GM21360 (cell line): ENCODE measurements around the gene PIN1.
"Not testable (repeated sequence)": the region's sequence is repeated elsewhere in the genome, so short reads cannot be mapped to it uniquely, and the experiment has no call there.

Source experiments
- ATAC-seq: cut with Tn5 transposase; IDR thresholded peaks from one replicate; pipeline ENCODE4 v1.9.1; 2021; ENCODE audit warnings: mild to moderate bottlenecking, moderate library complexity; ENCODE audit not compliant: unreplicated experiment

Gene PIN1

DNA sequence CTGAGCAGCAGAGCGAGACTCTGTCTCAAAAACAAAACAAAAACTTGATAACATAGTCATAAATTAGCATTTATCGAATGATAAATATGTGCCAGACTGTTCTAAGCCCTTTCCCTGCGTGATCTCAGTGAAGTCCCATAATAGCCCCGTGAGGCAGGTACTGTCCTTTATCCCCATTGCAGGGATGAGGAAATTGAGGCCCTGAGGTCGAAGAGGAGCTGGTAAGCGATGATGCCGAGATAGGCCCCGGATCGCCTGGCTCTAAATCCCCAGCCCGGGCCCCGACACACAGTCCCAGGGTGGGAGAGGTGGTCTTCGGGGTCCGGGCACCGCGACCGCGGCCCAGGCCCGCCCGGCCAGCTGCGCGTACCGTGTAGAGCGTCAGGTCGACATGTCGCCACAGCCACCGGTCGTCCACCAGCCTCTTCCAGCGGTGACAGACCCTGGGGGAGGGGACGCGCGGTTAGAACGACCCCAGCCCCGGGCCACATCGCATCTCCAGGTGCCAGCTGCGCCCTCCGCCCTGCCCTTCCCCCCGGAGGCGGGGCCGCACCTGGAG, 16.9 kb upstream of the PIN1 start:
- no peak for ATAC-seq

DNA sequence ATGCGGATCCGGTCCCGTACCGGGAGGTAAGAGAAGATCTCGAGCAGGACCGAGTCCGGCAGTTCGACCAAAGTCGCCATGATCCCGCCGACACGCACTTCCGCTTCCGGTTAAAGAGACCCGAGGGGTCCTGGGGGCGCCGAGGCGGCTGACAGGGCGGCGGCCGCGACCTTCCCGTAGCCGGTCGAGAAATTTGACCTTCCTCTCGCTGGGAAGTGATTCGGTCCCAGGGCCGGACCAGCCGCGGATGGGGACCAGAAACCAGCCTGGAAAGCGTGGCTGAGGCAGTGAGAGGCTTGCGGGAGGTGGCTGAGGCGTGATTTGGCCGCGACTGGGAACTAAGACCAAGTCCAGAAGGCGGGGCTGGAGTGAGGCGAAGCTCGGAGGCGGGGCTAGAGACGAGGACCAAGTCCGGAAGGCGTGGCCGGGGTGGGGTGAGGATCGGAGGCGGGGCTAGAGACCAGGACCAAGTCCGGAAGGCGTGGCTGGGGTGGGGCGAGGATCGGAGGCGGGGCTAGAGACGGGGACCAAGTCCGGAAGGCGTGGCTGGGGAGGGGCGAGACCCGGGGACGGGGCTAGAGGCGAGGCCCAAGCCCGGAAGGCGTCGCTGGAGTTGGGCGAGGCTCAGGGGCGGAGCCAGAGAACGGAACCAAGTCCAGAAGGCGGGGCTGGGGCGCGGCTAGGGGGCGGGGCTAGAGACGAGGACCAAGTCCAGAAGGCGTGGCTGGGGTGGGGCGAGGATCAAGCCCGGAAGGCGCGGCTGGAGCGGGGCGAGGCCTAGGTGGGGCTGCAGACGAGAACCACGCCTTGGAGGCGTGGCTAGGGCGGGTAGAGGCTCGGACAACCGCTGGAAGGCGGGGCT, 16.2 kb upstream of the PIN1 start, which contains the start of gene FBXL12:
Gene FBXL12, minus strand, starts transcription at position 346 of the 862 bp plus-strand sequence. Its CDS starts 266 bp downstream, at position 80.
- ATAC-seq = peak; percentile 82

GRCh38 chr19:9819596-9819909, 15.6 kb upstream of the PIN1 start:
- ATAC-seq = no peak

DNA sequence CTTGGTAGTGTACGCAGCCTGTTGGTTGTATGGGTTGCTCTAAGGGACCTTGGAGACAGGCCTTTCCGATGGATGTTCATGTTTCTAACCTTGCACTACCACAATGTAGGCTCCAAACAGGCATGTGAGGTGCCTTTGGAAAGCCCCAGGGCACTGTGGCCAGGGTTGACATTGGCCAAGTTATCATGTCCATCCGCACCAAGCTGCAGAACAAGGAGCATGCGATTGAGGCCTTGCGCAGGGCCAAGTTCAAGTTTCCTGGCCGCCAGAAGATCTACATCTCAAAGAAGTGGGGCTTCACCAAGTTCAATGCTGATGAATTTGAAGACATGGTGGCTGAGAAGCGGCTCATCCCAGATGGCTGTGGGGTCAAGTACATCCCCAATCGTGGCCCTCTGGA, 15.1 kb upstream of the PIN1 start:
- ATAC-seq = not testable (repeated sequence)

- ATAC-seq = no peak
Measured at GRCh38 chr19:9823816-9824215, 11.3 kb upstream of the PIN1 start.

GRCh38 chr19:9827289-9828238, 7.6 kb upstream of the PIN1 start, which contains the start of gene UBL5:
Gene UBL5 (plus strand): TSS chr19:9827918. CDS start chr19:9828338, 420 bp downstream.
- peak; percentile 68 for ATAC-seq

- ATAC-seq = no peak
Measured at GRCh38 chr19:9828551-9829063, 6.5 kb upstream of the PIN1 start.

GRCh38 chr19:9834307-9834725, 802 bp upstream of the PIN1 start:
- no peak for ATAC-seq

GRCh38 chr19:9835507-9835949, 410 bp downstream of the PIN1 start:
- peak; percentile 17 for ATAC-seq

DNA sequence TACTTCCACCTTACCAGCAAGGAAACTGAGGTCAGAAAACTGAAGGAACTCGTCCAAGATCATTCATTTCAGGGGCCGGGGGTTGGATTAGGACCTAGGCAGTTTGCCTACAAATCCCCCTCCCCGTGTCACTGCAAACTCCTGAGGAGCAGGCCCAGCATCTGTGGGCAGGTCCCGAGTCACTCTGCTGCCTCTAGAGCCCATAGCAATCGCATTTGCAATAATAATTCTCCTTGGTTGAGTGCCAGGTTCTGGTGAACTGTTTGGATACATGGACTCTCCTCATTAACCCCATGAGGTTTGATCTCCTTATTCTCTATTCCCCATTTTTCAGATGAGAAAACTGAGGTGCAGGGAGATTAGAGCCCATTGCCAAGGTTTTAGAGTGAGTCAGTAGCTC, 903 bp downstream of the PIN1 start:
- ATAC-seq = no peak

DNA sequence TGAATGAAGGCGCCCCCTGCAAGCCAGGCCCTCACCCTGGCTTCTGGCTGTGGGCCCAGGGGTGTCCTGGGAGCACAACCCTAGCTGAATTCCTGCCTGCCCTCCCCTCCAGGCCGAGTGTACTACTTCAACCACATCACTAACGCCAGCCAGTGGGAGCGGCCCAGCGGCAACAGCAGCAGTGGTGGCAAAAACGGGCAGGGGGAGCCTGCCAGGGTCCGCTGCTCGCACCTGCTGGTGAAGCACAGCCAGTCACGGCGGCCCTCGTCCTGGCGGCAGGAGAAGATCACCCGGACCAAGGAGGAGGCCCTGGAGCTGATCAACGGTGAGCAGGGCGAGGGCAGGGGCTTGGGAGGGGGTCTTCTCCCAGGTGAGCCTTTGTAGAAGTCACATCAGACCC, 3.2 kb downstream of the PIN1 start:
- ATAC-seq = no peak

- no peak for ATAC-seq
Measured at GRCh38 chr19:9839415-9839814, 4.3 kb downstream of the PIN1 start.

DNA sequence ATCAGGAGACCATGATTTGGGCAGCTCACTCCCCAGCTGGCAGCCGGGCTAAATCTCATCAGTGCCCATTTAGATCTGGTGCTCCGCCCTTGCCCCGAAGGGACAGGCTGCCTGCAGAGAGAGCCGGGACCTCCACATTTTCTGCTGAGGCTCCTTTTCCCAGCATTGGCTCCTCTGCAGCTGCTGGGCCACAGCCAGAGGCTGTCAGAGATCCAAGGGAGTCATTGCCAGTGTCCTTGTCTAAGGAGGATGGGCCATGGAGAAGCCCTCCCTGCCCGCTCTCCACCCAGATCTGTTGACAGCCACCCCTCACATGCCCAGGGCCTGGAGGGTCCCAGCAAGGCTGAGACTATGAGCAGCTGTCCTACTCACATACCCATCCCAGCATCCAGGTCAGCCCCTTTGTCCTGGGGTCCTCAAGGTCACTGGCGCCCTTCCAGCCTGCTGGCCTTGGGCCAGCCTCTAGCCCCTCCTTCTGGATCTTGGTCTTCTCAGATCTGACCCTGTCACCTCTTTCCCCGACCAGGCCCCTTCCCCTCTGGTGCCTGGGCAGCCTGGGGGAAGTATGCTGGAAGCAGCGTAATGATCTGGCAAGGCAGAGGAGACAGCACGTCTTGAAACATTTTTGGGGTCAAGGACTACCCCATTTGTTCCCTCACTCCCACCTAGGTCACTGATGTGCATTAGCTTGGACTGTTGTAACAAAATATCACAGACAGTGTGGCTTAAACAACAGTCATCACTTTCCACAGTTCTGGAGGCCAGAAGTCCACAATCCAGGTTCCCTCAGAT, 7.9 kb downstream of the PIN1 start:
- ATAC-seq = no peak

- not testable (repeated sequence) for ATAC-seq
Measured at GRCh38 chr19:9843626-9844273, 8.6 kb downstream of the PIN1 start.

GRCh38 chr19:9847087-9847671, 12.1 kb downstream of the PIN1 start:
- no peak for ATAC-seq

- no peak for ATAC-seq
Measured at GRCh38 chr19:9848060-9848459, 12.9 kb downstream of the PIN1 start.

DNA sequence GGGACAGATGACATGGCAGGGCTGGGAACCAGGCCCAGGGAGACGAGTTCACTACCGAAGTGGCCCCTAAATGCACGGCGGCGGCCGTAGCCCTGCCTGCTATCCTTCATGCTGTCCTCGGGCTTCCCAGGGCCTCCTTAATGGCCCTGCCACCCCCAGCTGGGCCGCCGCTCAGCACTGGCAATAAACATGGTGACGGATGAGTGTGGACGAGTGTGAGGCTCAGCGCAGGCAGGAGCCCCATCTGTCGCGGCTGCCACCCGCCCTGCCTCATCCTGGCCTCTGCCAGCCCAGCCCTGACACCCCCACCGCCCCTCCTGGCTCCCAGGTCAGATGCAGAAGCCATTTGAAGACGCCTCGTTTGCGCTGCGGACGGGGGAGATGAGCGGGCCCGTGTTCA, 13.6 kb downstream of the PIN1 start:
- no peak for ATAC-seq

DNA sequence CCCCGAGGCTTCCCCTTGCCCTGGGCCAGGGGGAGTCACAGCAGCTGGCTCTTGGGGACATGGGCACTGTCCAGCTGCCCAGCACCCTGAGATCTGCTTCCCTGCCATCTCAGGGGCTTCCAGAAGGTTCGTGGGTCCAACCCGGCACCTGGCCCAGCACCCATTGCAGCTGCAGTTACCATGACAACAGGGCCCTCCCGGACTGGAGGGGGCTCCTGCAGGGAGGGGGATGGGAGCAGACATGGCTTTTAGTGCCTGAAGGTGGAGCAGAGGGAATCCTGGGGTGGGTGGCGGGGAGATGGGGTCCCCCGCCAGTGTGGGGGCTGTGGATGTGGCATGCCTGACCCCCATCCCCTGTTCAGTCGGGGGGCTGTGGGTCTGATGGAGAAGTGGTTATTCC, 14.7 kb downstream of the PIN1 start:
- ATAC-seq = no peak

GRCh38 chr19:9850235-9850959, 15.3 kb downstream of the PIN1 start:
- ATAC-seq = no peak
